Sigmoid colon (tissue), 7 donors: ENCODE results near the gene CDC42EP4. TPM values are rescaled to one million over a fixed set of nuclear protein-coding genes. Genes with fewer than 3 reads are reported as not detected.

Source experiments
- DNase-seq: peaks from one replicate; pipeline ENCODE4 v3.0.0-alpha.2; 2019
- H3K27ac ChIP-seq, 4 donors: fragments of 200-600 bp; sonication (generic); one replicate each; pipeline ENCODE4 v1.5.1; 2016 to 2019; ENCODE audit warnings: mild to moderate bottlenecking in 1 of 4
- H3K27me3 ChIP-seq, 3 donors: fragments of 200-600 bp; sonication (generic); one replicate each; pipeline ENCODE4 v1.5.1; 2019; ENCODE audit warnings: mild to moderate bottlenecking in 1 of 3
- H3K36me3 ChIP-seq, 4 donors: fragments of 200-600 bp; sonication (generic); one replicate each; pipeline ENCODE4 v1.5.1; 2016 to 2019
- H3K4me1 ChIP-seq, 4 donors: fragments of 200-600 bp; sonication (generic); one replicate each; pipeline ENCODE4 v1.5.1; 2017 to 2019
- H3K4me3 ChIP-seq, 4 donors: fragments of 200-600 bp; sonication (generic); one replicate each; pipeline ENCODE4 v1.5.1; 2017 to 2019; ENCODE audit warnings: mild to moderate bottlenecking in 2 of 4, moderate library complexity in 1 of 4
- H3K9me3 ChIP-seq, 4 donors: fragments of 200-600 bp in 3 of 4; sonication (generic) in 3 of 4; one replicate each; pipeline versions ENCODE4 v1.5.1 to v1.6.1; 2013 to 2019
- EP300 ChIP-seq, 4 donors: sonication (generic); formaldehyde crosslinking; IDR thresholded peaks; one replicate each; pipeline ENCODE4 v1.6.1; 2017; ENCODE audit warnings: antibody characterized with exemption in 4 of 4
- POLR2A ChIP-seq, 2 donors: fragments of 450-650 bp; IDR thresholded peaks; one replicate each; pipeline ENCODE4 v1.6.1; 2016; ENCODE audit warnings: antibody characterized with exemption in 2 of 2, mild to moderate bottlenecking in 2 of 2, moderate library complexity in 2 of 2
- POLR2AphosphoS5 ChIP-seq, 4 donors: sonication (generic); formaldehyde crosslinking; IDR thresholded peaks; one replicate each; pipeline ENCODE4 v1.6.1; 2017; ENCODE audit warnings: antibody characterized with exemption in 4 of 4
- WGBS, 2 donors: extraction: QIAGEN DNeasy Blood & Tissue Kit; methylation state at CpG; one replicate each; pipeline ENCODE4 v1.1.7; 2013; 5-methylcytosine and 5-hydroxymethylcytosine counted together
- intact Hi-C: fragments of 100-400 bp; cut with DNase I; formaldehyde crosslinking; loops from one replicate; pipeline ENCODE4 v1.15.1; 2023
- polyA plus RNA-seq, 3 donors: library from polyadenylated mRNA; stranded (reverse); fragments of 200-250 nt; gene quantifications; one replicate each; pipeline ENCODE4 v1.2.3, GENCODE V29; 2013
- total RNA-seq, 4 donors: library from RNA; depleted of rRNA; stranded (reverse); fragments of >200 nt; gene quantifications; one replicate each; pipeline ENCODE4 v1.1.0, GENCODE V29; 2016
- TF ChIP-seq, protein P1 (sequence below), 4 experiments: fragments of 450-650 bp in 3 of 4; fragments of 200-600 bp in 1 of 4; IDR thresholded peaks; one replicate each; pipeline ENCODE4 v1.5.1; 2016 to 2019; ENCODE audit warnings: antibody characterized with exemption in 4 of 4, mild to moderate bottlenecking in 3 of 4, moderate library complexity in 2 of 4
- donor health status: healthy with polysubstance abuse.
- donor health status: Bipolar disorder and iron deficiency.
- donor health status: healthy.

CDC42EP4 gene
- total and polyA plus RNA-seq, 7 donors: 44.0 to 87.6 (median 68.1) TPM

- TF ChIP-seq POLR2AphosphoS5 (IDR thresholded peaks at IDR 0.05) (no peak), EP300 (IDR thresholded peaks at IDR 0.05) (no peak), POLR2A (IDR thresholded peaks at IDR 0.05) (no peak)
- TF ChIP-seq, protein P1, sequence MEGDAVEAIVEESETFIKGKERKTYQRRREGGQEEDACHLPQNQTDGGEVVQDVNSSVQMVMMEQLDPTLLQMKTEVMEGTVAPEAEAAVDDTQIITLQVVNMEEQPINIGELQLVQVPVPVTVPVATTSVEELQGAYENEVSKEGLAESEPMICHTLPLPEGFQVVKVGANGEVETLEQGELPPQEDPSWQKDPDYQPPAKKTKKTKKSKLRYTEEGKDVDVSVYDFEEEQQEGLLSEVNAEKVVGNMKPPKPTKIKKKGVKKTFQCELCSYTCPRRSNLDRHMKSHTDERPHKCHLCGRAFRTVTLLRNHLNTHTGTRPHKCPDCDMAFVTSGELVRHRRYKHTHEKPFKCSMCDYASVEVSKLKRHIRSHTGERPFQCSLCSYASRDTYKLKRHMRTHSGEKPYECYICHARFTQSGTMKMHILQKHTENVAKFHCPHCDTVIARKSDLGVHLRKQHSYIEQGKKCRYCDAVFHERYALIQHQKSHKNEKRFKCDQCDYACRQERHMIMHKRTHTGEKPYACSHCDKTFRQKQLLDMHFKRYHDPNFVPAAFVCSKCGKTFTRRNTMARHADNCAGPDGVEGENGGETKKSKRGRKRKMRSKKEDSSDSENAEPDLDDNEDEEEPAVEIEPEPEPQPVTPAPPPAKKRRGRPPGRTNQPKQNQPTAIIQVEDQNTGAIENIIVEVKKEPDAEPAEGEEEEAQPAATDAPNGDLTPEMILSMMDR (IDR thresholded peaks at IDR 0.05): no peak
- Histone ChIP-seq H3K9me3 (peaks cover 0 to 3% (median 0%) of the 10 kb centered on the region in 4 donors), H3K27ac (no peak overlapping the region), H3K36me3 (no peaks in the 10 kb centered on the region), H3K27me3 (no peaks in the 10 kb centered on the region), H3K4me1 (peaks cover 0 to 5% (median 5%) of the 10 kb centered on the region in 4 donors), H3K4me3 (no peak overlapping the region)
- intact Hi-C loops: no loop called here
- 75 to 84% methylated on average over 8 of the region's 8 CpGs for WGBS, 2 donors
- no peak for DNase-seq
Measured at GRCh38 chr17:73272906-73273218, 38.9 kb downstream of the CDC42EP4 start.

DNA sequence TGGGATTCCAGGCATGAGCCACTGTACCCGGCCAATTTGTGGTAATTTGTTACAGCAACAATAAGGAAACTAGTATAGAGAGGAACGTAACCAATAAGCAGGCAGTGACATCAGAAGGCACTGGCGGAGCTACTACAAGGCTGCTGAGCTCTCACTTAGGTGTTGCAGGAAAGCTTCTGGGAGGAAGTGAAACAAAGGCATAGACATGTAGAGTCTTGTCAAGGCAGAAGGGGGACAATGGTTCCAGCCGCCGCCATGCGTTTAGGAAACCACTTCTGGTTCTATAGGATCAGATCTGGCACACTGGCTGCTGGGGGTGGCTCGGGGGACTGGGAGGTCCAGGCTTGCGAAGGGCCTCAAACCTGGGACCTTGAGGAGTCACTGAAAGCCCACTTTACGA lies 40.7 kb downstream of the CDC42EP4 start:
- intact Hi-C loops: no loop called here
- Histone ChIP-seq H3K4me3 (no peak overlapping the region), H3K9me3 (peaks cover 0 to 3% (median 0%) of the 10 kb centered on the region in 4 donors), H3K27ac (no peak overlapping the region), H3K27me3 (no peaks in the 10 kb centered on the region), H3K36me3 (no peaks in the 10 kb centered on the region), H3K4me1 (no peaks in the 10 kb centered on the region)
- TF ChIP-seq, protein P1 (IDR thresholded peaks at IDR 0.05): no peak
- no peak for TF ChIP-seq POLR2A (IDR thresholded peaks at IDR 0.05)
- TF ChIP-seq EP300 (IDR thresholded peaks at IDR 0.05): no peak
- TF ChIP-seq POLR2AphosphoS5 (IDR thresholded peaks at IDR 0.05): no peak
- WGBS, 2 donors: 69 to 74% methylated on average over 9 of the region's 9 CpGs
- DNase-seq: no peak

- intact Hi-C loops: no loop called here
- TF ChIP-seq POLR2AphosphoS5 (IDR thresholded peaks at IDR 0.05) (no peak), EP300 (IDR thresholded peaks at IDR 0.05) (no peak), POLR2A (IDR thresholded peaks at IDR 0.05) (no peak)
- TF ChIP-seq, protein P1 (IDR thresholded peaks at IDR 0.05): no peak
- H3K4me3 ChIP-seq: no peak overlapping the region
- H3K27me3 ChIP-seq: no peaks in the 10 kb centered on the region
- H3K4me1 ChIP-seq: no peaks in the 10 kb centered on the region
- WGBS, 2 donors: 0 to 100% methylated on average over 1 of the region's 1 CpG
- no peaks in the 10 kb centered on the region for H3K36me3 ChIP-seq
- DNase-seq: no peak
- H3K27ac ChIP-seq: no peak overlapping the region
- peaks cover 0 to 3% (median 0%) of the 10 kb centered on the region in 4 donors for H3K9me3 ChIP-seq
Measured at GRCh38 chr17:73269791-73270190, 42.0 kb downstream of the CDC42EP4 start.

DNA sequence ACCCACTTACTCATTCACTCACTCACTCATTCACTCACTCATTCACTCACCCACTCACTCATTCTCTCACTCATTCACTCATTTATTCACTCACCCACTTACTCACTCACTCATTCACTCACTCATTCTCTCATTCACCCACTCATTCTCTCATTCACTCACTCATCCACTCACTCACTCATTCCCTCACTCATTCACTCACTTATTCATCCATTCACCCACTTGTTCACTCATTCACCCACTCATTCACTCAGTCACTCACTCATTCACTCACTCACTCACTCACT lies 42.5 kb downstream of the CDC42EP4 start:
- TF ChIP-seq POLR2A (IDR thresholded peaks at IDR 0.05): no peak

GRCh38 chr17:73268582-73269328 lies 43.0 kb downstream of the CDC42EP4 start:
- H3K27ac ChIP-seq: no peak overlapping the region
- DNase-seq: no peak
- WGBS, 2 donors: 84 to 87% methylated on average over 9 of the region's 9 CpGs
- intact Hi-C loops: no loop called here
- no peaks in the 10 kb centered on the region for H3K36me3 ChIP-seq
- TF ChIP-seq POLR2A (IDR thresholded peaks at IDR 0.05) (no peak), EP300 (IDR thresholded peaks at IDR 0.05) (no peak), POLR2AphosphoS5 (IDR thresholded peaks at IDR 0.05) (no peak)
- TF ChIP-seq, protein P1 (IDR thresholded peaks at IDR 0.05): no peak
- no peaks in the 10 kb centered on the region for H3K4me1 ChIP-seq
- peaks cover 0 to 3% (median 0%) of the 10 kb centered on the region in 4 donors for H3K9me3 ChIP-seq
- no peak overlapping the region for H3K4me3 ChIP-seq
- H3K27me3 ChIP-seq: no peaks in the 10 kb centered on the region

More for the DNA sequence above, 42.5 kb downstream of the CDC42EP4 start:
- H3K4me3 ChIP-seq: no peak overlapping the region
- H3K36me3 ChIP-seq: no peaks in the 10 kb centered on the region
- H3K27me3 ChIP-seq: no peaks in the 10 kb centered on the region
- peaks cover 0 to 3% (median 0%) of the 10 kb centered on the region in 4 donors for H3K9me3 ChIP-seq
- intact Hi-C loops: no loop called here
- no peak for DNase-seq
- no peak overlapping the region for H3K27ac ChIP-seq
- no peaks in the 10 kb centered on the region for H3K4me1 ChIP-seq
